HG03354 (cell line): ENCODE results near the gene LRPAP1.

ENCODE experiments used
- ATAC-seq: cut with Tn5 transposase; IDR thresholded peaks from one replicate; pipeline ENCODE4 v1.9.1; 2021; ENCODE audit warnings: mild to moderate bottlenecking; ENCODE audit not compliant: unreplicated experiment, poor library complexity, severe bottlenecking

Gene LRPAP1

GRCh38 chr4:3492741-3493719 is 39.2 kb downstream of the LRPAP1 start:
- ATAC-seq, result no peak

GRCh38 chr4:3491681-3492405 is 40.4 kb downstream of the LRPAP1 start:
- no peak for ATAC-seq

- no peak for ATAC-seq
These were observed 42.7 kb downstream of the LRPAP1 start for GRCh38 chr4:3489451-3489962.

- no peak for ATAC-seq
These were observed 43.4 kb downstream of the LRPAP1 start for GRCh38 chr4:3488820-3489219.

- ATAC-seq, result no peak
These were observed 44.4 kb downstream of the LRPAP1 start for GRCh38 chr4:3487861-3488260.

- no peak for ATAC-seq
These were observed 45.4 kb downstream of the LRPAP1 start for GRCh38 chr4:3486541-3487540.

- no peak for ATAC-seq
These were observed 46.2 kb downstream of the LRPAP1 start for GRCh38 chr4:3485886-3486540.

- ATAC-seq, result no peak
These were observed 47.0 kb downstream of the LRPAP1 start for GRCh38 chr4:3485011-3485791.

GRCh38 chr4:3484057-3484973 is 47.9 kb downstream of the LRPAP1 start:
- no peak for ATAC-seq

- ATAC-seq, result no peak
These were observed 48.7 kb downstream of the LRPAP1 start for GRCh38 chr4:3483471-3483921.

GRCh38 chr4:3482707-3483106 is 49.5 kb downstream of the LRPAP1 start:
- no peak for ATAC-seq

GRCh38 chr4:3481783-3482393 is 50.3 kb downstream of the LRPAP1 start:
- no peak for ATAC-seq

GRCh38 chr4:3481113-3481531 is 51.1 kb downstream of the LRPAP1 start:
- ATAC-seq, result no peak

- no peak for ATAC-seq
These were observed 51.6 kb downstream of the LRPAP1 start for GRCh38 chr4:3480528-3481112.

- ATAC-seq, result no peak
These were observed 52.7 kb downstream of the LRPAP1 start for GRCh38 chr4:3479358-3480101.
